SU-DHL-6 (cell line): ENCODE results near the gene RAP1GAP.

Source experiments
- H2AFZ ChIP-seq: fragments of 200-600 bp; sonication (generic); 2 replicates; pipeline ENCODE4 v1.6.1; 2014; ENCODE audit warnings: low read depth, mild to moderate bottlenecking, moderate library complexity, mixed read lengths, antibody characterized with exemption, low read length; ENCODE audit not compliant: severe bottlenecking
- H3F3A ChIP-seq: fragments of 200-600 bp; shearing (Covaris generic); 2 replicates; pipeline ENCODE4 v1.6.0; 2016; ENCODE audit warnings: antibody characterized with exemption, mild to moderate bottlenecking; ENCODE audit not compliant: insufficient read depth
- H3K27ac ChIP-seq: fragments of 200-600 bp; sonication (generic); 2 replicates; pipeline ENCODE4 v1.5.1; 2016; ENCODE audit warnings: low read depth, mild to moderate bottlenecking, low read length, moderate library complexity, mixed read lengths
- H3K27me3 ChIP-seq: fragments of 200-600 bp; sonication (generic), shearing (Covaris generic); 2 replicates; pipeline ENCODE4 v1.6.0; 2014; ENCODE audit warnings: mild to moderate bottlenecking, low read length
- H3K36me3 ChIP-seq: fragments of 200-600 bp; sonication (generic); 2 replicates; pipeline ENCODE4 v1.6.1; 2014; ENCODE audit warnings: mild to moderate bottlenecking, low read length, mixed read lengths
- H3K4me2 ChIP-seq: fragments of 300-600, 200-600 bp; shearing (Covaris generic), sonication (generic); 2 replicates; pipeline ENCODE4 v1.6.0; 2014; ENCODE audit warnings: low read length, low read depth, mild to moderate bottlenecking; ENCODE audit not compliant: poor library complexity, severe bottlenecking
- H3K4me3 ChIP-seq: fragments of 200-600 bp; sonication (generic); 2 replicates; pipeline ENCODE4 v1.5.1; 2014; ENCODE audit warnings: antibody characterized with exemption, low read length, mild to moderate bottlenecking, mixed read lengths; ENCODE audit not compliant: insufficient read depth, poor library complexity, severe bottlenecking
- H3K79me2 ChIP-seq: fragments of 200-600 bp; sonication (generic); 2 replicates; pipeline ENCODE4 v1.6.1; 2014; ENCODE audit warnings: mild to moderate bottlenecking, low read length, moderate library complexity; ENCODE audit not compliant: insufficient read depth
- H3K9ac ChIP-seq: fragments of 200-600 bp; sonication (generic); 2 replicates; pipeline ENCODE4 v1.7.0; 2014; ENCODE audit warnings: mild to moderate bottlenecking, low read length
- H3K9me2 ChIP-seq: fragments of 200-600 bp; sonication (generic); replicated peaks from 2 replicates; pipeline ENCODE4 v1.6.1; 2014; ENCODE audit warnings: low read length; ENCODE audit not compliant: insufficient read depth
- H3K9me3 ChIP-seq: fragments of 200-600 bp; sonication (generic); 2 replicates; pipeline ENCODE4 v1.6.1; 2014; ENCODE audit warnings: low read length, mixed read lengths; ENCODE audit not compliant: insufficient read depth
- H4K20me1 ChIP-seq: fragments of 200-600 bp; sonication (generic); 2 replicates; pipeline ENCODE4 v1.6.1; 2014; ENCODE audit warnings: low read depth, mild to moderate bottlenecking, antibody characterized with exemption, low read length, moderate library complexity, mixed read lengths
- CTCF ChIP-seq: fragments of 200-600 bp; sonication (generic); IDR thresholded peaks from one replicate; pipeline ENCODE4 v1.5.1; 2017; ENCODE audit warnings: antibody characterized with exemption, mild to moderate bottlenecking, low read length, moderate library complexity; ENCODE audit not compliant: insufficient read depth, poor library complexity, severe bottlenecking
- EZH2phosphoT487 ChIP-seq: fragments of 200-600 bp; sonication (generic), shearing (Covaris generic); conservative IDR thresholded peaks from 2 replicates; pipeline ENCODE4 v1.6.1; 2018; ENCODE audit warnings: mild to moderate bottlenecking, antibody characterized with exemption, low read length, moderate library complexity, mixed read lengths

RAP1GAP gene

GRCh38 chr1:21623410-21623961 is 45.7 kb downstream of the RAP1GAP start:
- Histone ChIP-seq H3K36me3 (no peaks in the 10 kb centered on the region), H3K27ac (no peak overlapping the region), H3K9ac (no peak overlapping the region), H3K9me3 (no peaks in the 10 kb centered on the region), H3K4me2 (no peak overlapping the region), H3K9me2 (no peaks in the 10 kb centered on the region), H2AFZ (no peak overlapping the region), H4K20me1 (no peaks in the 10 kb centered on the region), H3K4me3 (no peak overlapping the region), H3F3A (no peaks in the 10 kb centered on the region), H3K79me2 (no peaks in the 10 kb centered on the region), H3K27me3 (no peaks in the 10 kb centered on the region)
- TF ChIP-seq CTCF (no peak), EZH2phosphoT487 (no peak)

GRCh38 chr1:21622466-21623315 is 46.5 kb downstream of the RAP1GAP start:
- Histone ChIP-seq H4K20me1 (no peaks in the 10 kb centered on the region), H3F3A (no peaks in the 10 kb centered on the region), H3K79me2 (no peaks in the 10 kb centered on the region), H3K9me2 (no peaks in the 10 kb centered on the region), H2AFZ (no peak overlapping the region), H3K36me3 (no peaks in the 10 kb centered on the region), H3K4me3 (no peak overlapping the region), H3K4me2 (peak overlapping the region; percentile 26), H3K9ac (no peak overlapping the region), H3K27ac (no peak overlapping the region), H3K9me3 (no peaks in the 10 kb centered on the region), H3K27me3 (no peaks in the 10 kb centered on the region)
- no peak for TF ChIP-seq EZH2phosphoT487
- no peak for TF ChIP-seq CTCF

GRCh38 chr1:21621761-21622436 is 47.3 kb downstream of the RAP1GAP start:
- Histone ChIP-seq H3K9me3 (no peaks in the 10 kb centered on the region), H3K9ac (no peak overlapping the region), H3K27ac (no peak overlapping the region), H3K27me3 (no peaks in the 10 kb centered on the region), H3K36me3 (no peaks in the 10 kb centered on the region), H2AFZ (no peak overlapping the region), H4K20me1 (no peaks in the 10 kb centered on the region), H3K9me2 (no peaks in the 10 kb centered on the region), H3K4me3 (no peak overlapping the region), H3K4me2 (no peak overlapping the region), H3F3A (no peaks in the 10 kb centered on the region), H3K79me2 (no peaks in the 10 kb centered on the region)
- TF ChIP-seq CTCF: no peak
- no peak for TF ChIP-seq EZH2phosphoT487
